GM18951 (cell line): ENCODE data around the gene TUBB4B.
"Not testable (repeated sequence)": the region's sequence is repeated elsewhere in the genome, so short reads cannot be mapped to it uniquely, and the experiment has no call there.

ENCODE experiments used
- POLR2A ChIP-seq: IDR thresholded peaks from 4 replicates; pipeline ENCODE4 v1.6.1; 2011; ENCODE audit warnings: mild to moderate bottlenecking; ENCODE audit not compliant: insufficient read length, insufficient read depth; ENCODE audit errors: extremely low read depth
- in situ Hi-C: fragments of 300-500 bp; cut with MboI; formaldehyde crosslinking; loops from one replicate; pipeline ENCODE4 v1.12.0; 2022; ENCODE audit warnings: low sequenced_read_pairs, mixed read lengths, inconsistent platforms; ENCODE audit not compliant: unreplicated experiment

TUBB4B gene

DNA sequence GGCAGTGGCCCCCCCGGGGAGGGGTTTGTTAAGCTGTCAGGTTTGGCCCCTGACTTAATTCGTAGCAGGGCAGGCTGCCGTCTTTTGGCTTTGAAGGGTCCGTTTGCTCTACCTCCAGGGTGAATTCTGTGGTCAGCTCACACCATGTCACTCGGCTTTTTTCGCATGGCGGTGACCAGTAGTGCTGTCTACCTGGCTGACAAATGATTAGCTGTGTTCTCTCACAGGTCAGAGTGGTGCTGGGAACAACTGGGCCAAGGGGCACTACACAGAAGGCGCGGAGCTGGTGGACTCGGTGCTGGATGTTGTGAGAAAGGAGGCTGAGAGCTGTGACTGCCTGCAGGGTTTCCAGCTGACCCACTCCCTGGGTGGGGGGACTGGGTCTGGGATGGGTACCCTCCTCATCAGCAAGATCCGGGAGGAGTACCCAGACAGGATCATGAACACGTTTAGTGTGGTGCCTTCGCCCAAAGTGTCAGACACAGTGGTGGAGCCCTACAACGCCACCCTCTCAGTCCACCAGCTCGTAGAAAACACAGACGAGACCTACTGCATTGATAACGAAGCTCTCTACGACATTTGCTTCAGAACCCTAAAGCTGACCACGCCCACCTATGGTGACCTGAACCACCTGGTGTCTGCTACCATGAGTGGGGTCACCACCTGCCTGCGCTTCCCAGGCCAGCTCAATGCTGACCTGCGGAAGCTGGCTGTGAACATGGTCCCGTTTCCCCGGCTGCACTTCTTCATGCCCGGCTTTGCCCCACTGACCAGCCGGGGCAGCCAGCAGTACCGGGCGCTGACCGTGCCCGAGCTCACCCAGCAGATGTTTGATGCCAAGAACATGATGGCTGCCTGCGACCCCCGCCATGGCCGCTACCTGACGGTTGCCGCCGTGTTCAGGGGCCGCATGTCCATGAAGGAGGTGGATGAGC lies 1.4 kb downstream of the TUBB4B start:
- TF ChIP-seq POLR2A: no peak
- in situ Hi-C loops: no loop called here

- in situ Hi-C loops: not testable (repeated sequence)
Measured at GRCh38 chr9:137243266-137243625, 2.2 kb downstream of the TUBB4B start.

DNA sequence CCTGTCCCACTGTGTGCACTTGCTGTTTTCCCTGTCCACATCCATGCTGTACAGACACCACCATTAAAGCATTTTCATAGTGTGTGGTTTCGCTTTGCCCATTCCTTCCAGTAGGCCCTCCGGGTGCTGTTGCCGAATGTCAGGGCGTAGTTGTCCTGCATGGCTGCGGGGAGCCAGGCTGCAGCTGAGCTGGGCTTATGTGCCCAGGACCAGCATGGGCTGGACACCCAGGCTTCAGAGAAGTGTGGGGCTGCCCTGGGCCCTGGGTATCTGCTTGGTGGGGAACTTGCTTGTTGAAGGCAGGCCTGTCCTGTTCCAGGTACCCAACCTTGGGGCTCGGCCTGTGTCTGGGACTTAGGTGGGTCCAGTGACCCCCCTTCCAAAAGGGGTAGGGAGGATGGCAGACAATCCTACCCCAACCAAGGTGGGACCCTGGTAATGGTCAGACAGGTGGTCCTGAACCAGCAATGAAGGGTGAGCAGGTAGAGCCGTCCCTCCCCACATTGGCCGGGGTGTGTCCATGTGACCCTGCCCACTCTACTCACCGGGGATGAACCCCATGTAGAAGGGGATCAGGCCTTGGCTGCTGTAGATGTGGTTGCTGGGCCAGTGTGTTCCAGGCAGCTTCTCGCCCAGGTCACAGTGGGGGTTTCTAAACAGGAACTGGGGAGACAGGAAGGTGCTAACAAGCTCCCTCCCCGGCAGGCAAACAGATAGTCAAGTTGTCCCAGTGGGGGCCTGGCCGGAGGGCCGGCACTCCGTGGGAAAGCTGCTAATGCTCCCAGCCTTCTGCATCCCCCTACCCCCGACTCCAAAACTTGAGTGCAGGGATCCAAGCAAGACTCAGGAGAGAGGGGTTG lies 2.8 kb downstream of the TUBB4B start:
- no peak for TF ChIP-seq POLR2A
- in situ Hi-C loops: no loop called here

DNA sequence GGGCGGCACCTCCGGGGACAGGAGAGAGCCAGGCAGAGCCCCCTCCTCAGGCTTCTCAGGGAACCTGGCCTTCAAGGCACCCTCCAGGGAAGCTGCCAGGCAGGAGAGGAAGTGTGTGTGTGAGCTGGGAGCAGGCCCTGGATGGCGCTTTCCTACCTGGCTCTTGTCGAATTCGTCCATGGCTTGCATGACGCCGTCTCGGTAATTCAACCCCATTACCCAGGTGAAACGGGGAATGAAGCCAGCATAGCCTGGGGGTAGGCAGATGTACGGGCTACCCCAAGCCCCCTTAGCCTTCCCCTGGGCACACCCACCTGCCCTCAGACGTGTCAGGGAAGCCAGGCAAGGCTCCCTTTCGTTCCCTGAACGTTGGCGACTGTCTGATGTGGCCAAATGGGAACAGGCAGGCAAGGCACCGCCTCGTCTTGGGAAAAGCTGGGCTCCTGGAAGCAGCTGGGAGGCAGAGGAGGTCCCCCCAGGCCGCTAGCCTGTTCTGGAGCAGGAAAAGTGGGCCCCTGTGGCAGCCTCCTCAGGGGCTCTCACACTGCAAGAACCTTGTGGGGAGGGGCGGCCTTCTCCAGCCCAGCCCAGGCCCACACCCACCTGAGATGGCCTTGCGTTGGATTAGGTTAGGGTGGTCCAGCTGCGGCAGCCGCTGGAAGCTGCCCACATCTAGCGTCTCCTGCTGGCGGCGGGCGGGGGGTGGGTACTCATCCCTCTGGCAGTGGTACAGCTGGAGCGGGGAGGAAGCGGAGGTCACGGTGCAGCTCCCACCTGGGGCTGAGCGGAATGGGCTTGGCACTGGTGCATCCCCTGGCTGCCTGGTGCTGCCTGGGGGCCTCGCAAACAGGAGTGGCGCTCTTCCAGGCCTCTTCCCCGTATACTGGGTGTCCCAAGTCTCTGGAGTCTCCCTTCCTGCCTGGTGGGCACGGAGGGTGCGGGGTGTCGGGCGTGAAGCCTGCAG lies 3.7 kb downstream of the TUBB4B start:
- TF ChIP-seq POLR2A: no peak
- in situ Hi-C loops: no loop called here

- in situ Hi-C loops: no loop called here
- no peak for TF ChIP-seq POLR2A
Measured at GRCh38 chr9:137245450-137246421, 4.6 kb downstream of the TUBB4B start.

DNA sequence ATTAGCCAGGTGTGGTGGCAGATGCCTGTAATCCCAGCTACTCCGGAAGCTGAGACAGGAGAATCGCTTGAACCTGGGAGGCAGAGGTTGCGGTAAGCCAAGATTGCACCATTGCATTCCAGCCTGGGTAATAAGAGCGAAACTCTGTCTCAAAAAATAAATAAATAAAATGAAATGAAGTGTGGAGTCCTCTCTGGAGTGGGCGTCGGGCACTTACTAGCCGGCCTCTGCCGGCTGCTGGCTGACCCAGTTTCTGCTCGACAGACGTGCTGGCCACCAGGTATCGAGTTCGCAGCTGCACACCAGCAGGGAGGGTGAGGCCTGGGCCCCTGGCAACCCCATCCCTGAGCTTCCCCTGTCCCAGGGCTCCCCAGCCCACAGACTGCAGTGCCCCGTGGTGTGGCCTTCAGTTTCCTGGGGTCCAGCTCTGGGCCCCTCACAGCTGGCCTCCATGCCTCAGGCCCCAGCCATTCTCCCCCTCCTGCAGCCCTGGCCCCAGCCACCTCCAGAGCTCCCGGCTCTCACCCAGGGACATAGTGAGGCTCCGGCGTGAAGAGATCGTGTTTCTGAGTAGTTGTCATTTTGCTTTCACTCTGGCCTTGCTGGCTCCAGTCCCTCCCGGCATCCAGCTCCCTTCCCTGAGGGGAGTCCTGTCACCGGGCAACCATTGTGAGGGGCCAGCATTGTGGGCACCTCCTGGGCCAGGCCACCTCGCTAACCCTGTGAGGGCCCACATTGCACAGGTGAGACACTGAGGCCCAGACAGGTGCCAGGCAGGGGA lies 6.2 kb downstream of the TUBB4B start:
- TF ChIP-seq POLR2A: no peak
- in situ Hi-C loops: no loop called here

- in situ Hi-C loops: no loop called here
Measured at GRCh38 chr9:137247916-137248175, 6.8 kb downstream of the TUBB4B start.

GRCh38 chr9:137250329-137251193 lies 9.5 kb downstream of the TUBB4B start:
- in situ Hi-C loops: no loop called here

More at GRCh38 chr9:137247916-137248175, 6.8 kb downstream of the TUBB4B start:
- no peak for TF ChIP-seq POLR2A

GRCh38 chr9:137251194-137251461 lies 10.0 kb downstream of the TUBB4B start, which contains the start of gene STPG3:
TSS of gene STPG3 (plus strand) at chr9:137251286. CDS start at chr9:137251287, 1 bp downstream.
- TF ChIP-seq POLR2A: no peak
- in situ Hi-C loops: no loop called here

More at GRCh38 chr9:137250329-137251193, 9.5 kb downstream of the TUBB4B start:
- no peak for TF ChIP-seq POLR2A

DNA sequence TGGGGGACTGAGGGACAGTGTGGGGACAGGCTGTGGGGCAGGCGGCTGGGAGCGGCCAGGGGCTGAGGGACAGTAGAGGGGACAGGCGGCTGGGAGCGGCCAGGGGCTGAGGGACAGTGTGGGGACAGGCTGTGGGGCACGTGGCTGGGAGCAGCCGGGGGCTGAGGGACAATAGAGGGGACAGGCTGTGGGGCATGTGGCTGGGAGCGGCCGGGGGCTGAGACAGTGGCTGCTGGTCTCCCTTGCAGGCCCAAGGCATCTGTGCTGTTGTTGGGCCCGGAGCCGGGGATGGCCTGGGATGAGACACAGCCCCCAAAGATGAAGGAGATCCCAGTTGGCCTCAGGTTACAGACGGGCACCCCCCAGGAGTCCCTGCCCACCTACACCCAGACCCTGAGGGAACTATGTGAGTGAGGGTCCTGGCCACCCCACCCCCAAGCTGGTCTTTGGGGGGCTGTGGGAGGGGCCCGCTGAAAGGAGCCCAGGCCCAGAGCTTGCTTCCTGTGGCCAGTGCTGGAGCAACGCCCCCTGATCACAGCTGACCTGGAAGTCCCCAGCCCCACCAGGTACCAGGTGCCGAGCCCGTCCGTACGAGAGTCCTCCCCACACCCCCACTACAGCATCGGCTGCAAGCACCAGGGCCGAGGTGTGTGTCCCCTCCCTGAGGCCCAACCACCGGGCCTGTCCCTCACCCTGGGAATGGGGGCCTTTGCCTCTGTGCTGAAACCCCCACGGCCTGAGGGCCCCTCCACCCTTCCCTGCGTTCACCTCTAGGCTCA lies 10.6 kb downstream of the TUBB4B start:
- in situ Hi-C loops: no loop called here
- TF ChIP-seq POLR2A: no peak
